ENCODE results near the gene TPO. TPM values are rescaled to one million over a fixed set of nuclear protein-coding genes. Genes with fewer than 3 reads are reported as not detected.

Gene TPO
- total RNA-seq, 4 donors from 2014 or later, result 6.7 to 14.5 (median 11.3) TPM

DNA sequence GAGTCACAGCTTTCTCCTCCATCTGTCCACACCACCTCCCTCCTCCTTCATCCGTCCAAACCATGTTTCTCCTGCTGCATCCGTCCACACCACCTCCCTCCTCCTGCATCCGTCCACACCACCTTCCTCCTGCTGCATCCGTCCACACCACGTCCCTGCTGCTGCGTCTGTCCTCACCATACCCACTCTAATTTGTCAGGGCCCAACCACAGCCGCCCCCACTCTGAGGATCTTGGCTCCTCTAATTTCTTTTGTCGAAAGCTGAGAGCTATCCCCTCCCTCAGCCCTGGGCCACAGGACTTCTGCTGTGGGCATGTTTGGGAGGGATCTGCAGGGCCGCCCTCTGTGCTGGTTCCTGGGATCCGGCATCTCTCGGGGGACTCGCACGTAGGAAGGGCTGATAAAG lies 67.4 kb downstream of the TPO start:
- Histone ChIP-seq H3K9me3 (no peaks in the 10 kb centered on the region), H3K27ac (no peak overlapping the region), H3K27me3 (peaks cover 8% of the 10 kb centered on the region), H3K4me1 (no peaks in the 10 kb centered on the region), H3K36me3 (no peaks in the 10 kb centered on the region), H3K4me3 (no peak overlapping the region)
- no peak for TF ChIP-seq POLR2AphosphoS5 (IDR thresholded peaks at IDR 0.05)
- TF ChIP-seq, protein P1, sequence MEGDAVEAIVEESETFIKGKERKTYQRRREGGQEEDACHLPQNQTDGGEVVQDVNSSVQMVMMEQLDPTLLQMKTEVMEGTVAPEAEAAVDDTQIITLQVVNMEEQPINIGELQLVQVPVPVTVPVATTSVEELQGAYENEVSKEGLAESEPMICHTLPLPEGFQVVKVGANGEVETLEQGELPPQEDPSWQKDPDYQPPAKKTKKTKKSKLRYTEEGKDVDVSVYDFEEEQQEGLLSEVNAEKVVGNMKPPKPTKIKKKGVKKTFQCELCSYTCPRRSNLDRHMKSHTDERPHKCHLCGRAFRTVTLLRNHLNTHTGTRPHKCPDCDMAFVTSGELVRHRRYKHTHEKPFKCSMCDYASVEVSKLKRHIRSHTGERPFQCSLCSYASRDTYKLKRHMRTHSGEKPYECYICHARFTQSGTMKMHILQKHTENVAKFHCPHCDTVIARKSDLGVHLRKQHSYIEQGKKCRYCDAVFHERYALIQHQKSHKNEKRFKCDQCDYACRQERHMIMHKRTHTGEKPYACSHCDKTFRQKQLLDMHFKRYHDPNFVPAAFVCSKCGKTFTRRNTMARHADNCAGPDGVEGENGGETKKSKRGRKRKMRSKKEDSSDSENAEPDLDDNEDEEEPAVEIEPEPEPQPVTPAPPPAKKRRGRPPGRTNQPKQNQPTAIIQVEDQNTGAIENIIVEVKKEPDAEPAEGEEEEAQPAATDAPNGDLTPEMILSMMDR (IDR thresholded peaks at IDR 0.05), result no peak
- no peak for TF ChIP-seq POLR2A (IDR thresholded peaks at IDR 0.05)
- TF ChIP-seq EP300 (IDR thresholded peaks at IDR 0.05), result no peak
- no peak for ATAC-seq
- 56 to 71% methylated on average over 4 to 7 of the region's 13 CpGs for WGBS, 2 donors (ENCODE audit: low coverage in 1 of 2)

DNA sequence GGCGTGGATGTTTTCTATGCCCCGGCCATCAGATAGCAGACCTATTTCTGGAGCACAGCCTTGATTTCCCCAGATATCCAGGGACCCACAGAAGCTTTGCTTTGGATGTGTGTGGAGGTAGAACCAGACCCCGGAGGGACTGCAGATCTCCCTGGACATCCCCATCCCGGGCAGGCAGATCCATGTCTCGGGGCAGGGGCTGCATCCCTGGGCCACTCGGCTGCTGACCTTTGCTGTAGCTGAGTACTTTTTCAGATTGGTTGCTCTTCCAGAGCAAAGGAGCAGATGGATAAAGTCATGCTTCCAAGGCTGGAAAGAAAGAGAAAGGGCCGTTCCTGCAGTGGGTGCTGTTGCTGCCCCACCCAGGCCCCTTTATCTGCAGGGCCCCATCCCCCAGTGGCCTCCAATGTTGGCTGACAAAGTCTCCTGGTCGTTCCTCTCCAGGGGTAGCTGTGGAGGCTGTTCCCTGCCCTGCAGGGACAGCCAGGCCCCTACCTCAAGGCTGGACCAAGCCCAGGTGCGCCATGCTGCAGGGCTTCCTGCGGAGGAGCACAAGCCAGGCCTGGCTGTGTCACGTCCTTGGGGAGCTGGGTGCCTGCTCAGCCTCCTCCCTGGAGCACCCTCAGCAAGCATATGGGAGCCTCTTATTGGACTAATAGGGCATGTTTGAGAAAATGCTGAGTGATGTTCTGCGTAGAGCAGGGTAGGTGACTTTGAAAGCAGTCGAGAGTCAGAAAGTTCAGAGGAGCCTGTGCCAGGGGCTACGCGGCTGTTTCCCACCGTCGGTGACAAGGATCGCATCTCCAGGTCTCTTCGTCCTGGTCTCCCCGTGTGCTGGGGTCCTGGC lies 68.4 kb downstream of the TPO start:
- Histone ChIP-seq H3K36me3 (no peaks in the 10 kb centered on the region), H3K9me3 (no peaks in the 10 kb centered on the region), H3K4me1 (no peaks in the 10 kb centered on the region), H3K27me3 (peaks cover 7% of the 10 kb centered on the region), H3K4me3 (no peak overlapping the region), H3K27ac (no peak overlapping the region)
- ATAC-seq, result no peak
- TF ChIP-seq, protein P1 (IDR thresholded peaks at IDR 0.05), result no peak
- no peak for TF ChIP-seq POLR2A (IDR thresholded peaks at IDR 0.05)
- TF ChIP-seq EP300 (IDR thresholded peaks at IDR 0.05), result no peak
- no peak for TF ChIP-seq POLR2AphosphoS5 (IDR thresholded peaks at IDR 0.05)
- 91% methylated on average over 13 of the region's 20 CpGs; no CpG with 5 or more reads in 1 of the 2 donors for WGBS, 2 donors (ENCODE audit: low coverage in 1 of 2)

DNA sequence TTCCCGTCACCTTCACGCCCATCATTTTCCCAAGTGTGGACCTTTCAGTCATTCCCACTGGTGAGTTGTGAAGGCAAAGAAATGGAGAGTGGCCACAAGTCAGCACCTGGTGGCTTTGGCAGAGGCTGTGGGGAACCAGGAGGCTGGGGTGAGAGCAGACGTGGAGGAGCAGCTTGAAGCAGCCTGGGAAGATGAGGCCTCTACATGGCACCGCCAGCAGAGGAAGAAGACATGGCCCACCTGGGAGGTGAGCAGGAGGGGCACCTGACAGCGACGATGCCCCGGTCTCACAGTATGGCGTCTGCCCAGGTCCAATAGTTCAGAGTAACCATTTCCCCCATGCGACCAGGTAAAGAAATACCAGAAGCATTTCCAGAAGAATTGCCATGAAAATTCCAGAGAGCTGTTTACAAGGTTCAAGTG lies 69.0 kb downstream of the TPO start:
- Histone ChIP-seq H3K4me3 (no peak overlapping the region), H3K27ac (no peak overlapping the region), H3K36me3 (no peaks in the 10 kb centered on the region), H3K27me3 (peaks cover 2% of the 10 kb centered on the region), H3K4me1 (no peaks in the 10 kb centered on the region), H3K9me3 (no peaks in the 10 kb centered on the region)
- WGBS, 2 donors (ENCODE audit: low coverage in 1 of 2), result 83% methylated on average over 2 of the region's 9 CpGs; no CpG with 5 or more reads in 1 of the 2 donors
- no peak for ATAC-seq
- TF ChIP-seq, protein P1 (IDR thresholded peaks at IDR 0.05), result no peak
- TF ChIP-seq POLR2A (IDR thresholded peaks at IDR 0.05) (no peak), POLR2AphosphoS5 (IDR thresholded peaks at IDR 0.05) (no peak), EP300 (IDR thresholded peaks at IDR 0.05) (no peak)

DNA sequence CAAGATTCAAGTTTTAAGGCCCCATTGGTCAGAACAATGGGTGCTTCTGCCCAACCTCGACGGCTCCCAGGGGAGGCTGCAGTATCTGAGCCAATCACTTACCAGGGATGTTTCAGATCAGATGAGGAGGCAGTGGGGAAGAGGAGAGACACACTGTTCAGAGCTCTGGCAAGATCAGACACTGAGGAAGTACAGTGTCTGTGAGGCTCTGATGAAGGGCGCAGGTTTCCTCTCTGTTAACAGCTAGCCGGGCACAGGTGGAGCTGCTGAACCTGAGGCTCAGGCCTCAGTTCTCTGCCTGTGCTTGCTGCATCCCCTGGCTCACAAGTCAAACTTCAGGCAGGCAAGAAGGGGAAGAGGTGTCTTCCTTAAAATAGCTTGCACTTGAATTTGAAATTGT lies 69.7 kb downstream of the TPO start:
- Histone ChIP-seq H3K9me3 (no peaks in the 10 kb centered on the region), H3K4me3 (no peak overlapping the region), H3K36me3 (no peaks in the 10 kb centered on the region), H3K27me3 (no peaks in the 10 kb centered on the region), H3K27ac (no peak overlapping the region), H3K4me1 (no peaks in the 10 kb centered on the region)
- TF ChIP-seq POLR2A (IDR thresholded peaks at IDR 0.05), result no peak
- TF ChIP-seq, protein P1 (IDR thresholded peaks at IDR 0.05), result no peak
- TF ChIP-seq EP300 (IDR thresholded peaks at IDR 0.05), result no peak
- TF ChIP-seq POLR2AphosphoS5 (IDR thresholded peaks at IDR 0.05), result no peak
- no CpG with 5 or more reads among the region's 4 CpGs for WGBS, 2 donors (ENCODE audit: low coverage in 1 of 2)
- no peak for ATAC-seq

DNA sequence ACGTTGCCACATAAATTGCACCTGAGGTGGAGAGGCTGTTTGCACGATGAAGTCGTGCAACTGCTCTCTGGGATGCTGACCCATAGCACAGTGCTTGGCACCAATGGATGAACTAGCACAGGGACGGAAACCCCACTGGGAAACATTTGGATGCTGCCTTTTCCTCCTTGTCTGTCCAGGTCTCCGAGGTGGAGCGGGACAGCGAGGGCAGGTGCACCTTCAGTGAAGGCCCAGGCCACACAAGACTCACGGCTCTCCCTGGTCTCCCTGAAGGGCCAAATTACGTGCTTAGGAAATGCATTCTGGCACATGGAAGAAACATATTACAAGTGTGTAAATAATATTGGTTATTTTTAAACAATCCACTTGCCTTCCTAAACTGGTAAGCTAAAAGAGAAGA lies 70.3 kb downstream of the TPO start:
- Histone ChIP-seq H3K4me1 (no peaks in the 10 kb centered on the region), H3K36me3 (no peaks in the 10 kb centered on the region), H3K27me3 (peaks cover 4% of the 10 kb centered on the region), H3K4me3 (no peak overlapping the region), H3K9me3 (no peaks in the 10 kb centered on the region), H3K27ac (no peak overlapping the region)
- TF ChIP-seq POLR2A (IDR thresholded peaks at IDR 0.05) (no peak), EP300 (IDR thresholded peaks at IDR 0.05) (no peak), POLR2AphosphoS5 (IDR thresholded peaks at IDR 0.05) (no peak)
- TF ChIP-seq, protein P1 (IDR thresholded peaks at IDR 0.05), result no peak
- 85 to 100% methylated on average over 1 to 6 of the region's 9 CpGs for WGBS, 2 donors (ENCODE audit: low coverage in 1 of 2)
- no peak for ATAC-seq
